CD14-positive monocyte (primary cell): ENCODE measurements around the gene MXI1. TPM values are rescaled to one million over a fixed set of nuclear protein-coding genes. Genes with fewer than 3 reads are reported as not detected.
A peak's percentile ranks its signal among the peaks of the same experiment; 100 is the strongest.

Source experiments
- DNase-seq, 3 donors: peaks; one replicate each; pipeline ENCODE4 v3.0.0-alpha.2; 2011 to 2022
- H2AFZ ChIP-seq: 2 replicates; pipeline ENCODE4 v1.6.0; 2012; ENCODE audit warnings: mild to moderate bottlenecking, low read depth, low read length, inconsistent platforms; ENCODE audit not compliant: insufficient read depth, poor library complexity, severe bottlenecking
- H3K27ac ChIP-seq, 2 donors: 1 replicate in 1 of 2; 2 replicates in 1 of 2; pipeline ENCODE4 v1.5.1; 2012 to 2013; ENCODE audit warnings: low read length in 2 of 2, control low read depth in 1 of 2, inconsistent platforms in 1 of 2, low read depth in 1 of 2, mild to moderate bottlenecking in 1 of 2
- H3K27me3 ChIP-seq, 2 donors: one replicate each; pipeline versions ENCODE4 v1.6.0 to v1.6.1; 2011 to 2013; ENCODE audit warnings: low read length in 2 of 2; ENCODE audit not compliant: control insufficient read depth in 2 of 2, insufficient read depth in 2 of 2
- H3K36me3 ChIP-seq, 2 donors: replicated peaks in 1 of 2; 1 replicate in 1 of 2; 2 replicates in 1 of 2; pipeline versions ENCODE4 v1.5.1 to v1.6.1; 2012 to 2013; ENCODE audit warnings: low read length in 2 of 2, control low read depth in 1 of 2, inconsistent platforms in 1 of 2, mild to moderate bottlenecking in 1 of 2; ENCODE audit not compliant: insufficient read depth in 2 of 2, control insufficient read depth in 1 of 2
- H3K4me1 ChIP-seq, 2 donors: 1 replicate in 1 of 2; 2 replicates in 1 of 2; pipeline versions ENCODE4 v1.5.1 to v1.6.1; 2012 to 2013; ENCODE audit warnings: low read length in 2 of 2, control low read depth in 1 of 2, inconsistent platforms in 1 of 2, mild to moderate bottlenecking in 1 of 2, moderate library complexity in 1 of 2; ENCODE audit not compliant: insufficient read depth in 2 of 2, control insufficient read depth in 1 of 2
- H3K4me2 ChIP-seq: replicated peaks from 2 replicates; pipeline ENCODE3; 2012; ENCODE audit warnings: low read length, moderate library complexity, mild to moderate bottlenecking; ENCODE audit not compliant: poor library complexity, severe bottlenecking; ENCODE audit errors: extremely low read depth
- H3K4me3 ChIP-seq, 3 experiments: fragments of 200-600 bp in 1 of 3; sonication (generic) in 1 of 3; replicated peaks in 1 of 3; 1 replicate in 2 of 3; 2 replicates in 1 of 3; pipeline ENCODE4 v1.5.1; 2011 to 2013; ENCODE audit warnings: low read length in 3 of 3, mild to moderate bottlenecking in 3 of 3, control low read depth in 2 of 3, low read depth in 2 of 3, inconsistent platforms in 1 of 3, moderate library complexity in 1 of 3
- H3K79me2 ChIP-seq: 2 replicates; pipeline ENCODE4 v1.6.0; 2012; ENCODE audit warnings: mild to moderate bottlenecking, control low read depth, inconsistent platforms, low read length, moderate library complexity; ENCODE audit not compliant: insufficient read depth
- H3K9ac ChIP-seq: 2 replicates; pipeline ENCODE4 v1.6.0; 2017; ENCODE audit warnings: low read length, mild to moderate bottlenecking; ENCODE audit not compliant: insufficient read depth, poor library complexity, severe bottlenecking
- H3K9me3 ChIP-seq, 2 donors: replicated peaks in 1 of 2; 1 replicate in 1 of 2; 2 replicates in 1 of 2; pipeline versions ENCODE4 v1.5.1 to v1.6.1; 2012 to 2013; ENCODE audit warnings: low read length in 2 of 2, control low read depth in 1 of 2; ENCODE audit not compliant: control insufficient read depth in 1 of 2, insufficient read depth in 1 of 2
- H4K20me1 ChIP-seq: 2 replicates; pipeline ENCODE4 v1.6.0; 2012; ENCODE audit warnings: mild to moderate bottlenecking, low read length, control low read depth, moderate library complexity; ENCODE audit not compliant: insufficient read depth
- H3K27ac Mint-ChIP-seq, 7 donors: one replicate each; pipeline ENCODE4 v1.8.0; 2020; ENCODE audit warnings: mild to moderate bottlenecking in 7 of 7, mixed read lengths in 7 of 7, moderate library complexity in 6 of 7, inconsistent platforms in 2 of 7
- H3K27me3 Mint-ChIP-seq, 3 donors: one replicate each; pipeline ENCODE4 v1.8.0; 2021 to 2022; ENCODE audit warnings: low read depth in 3 of 3, mild to moderate bottlenecking in 3 of 3, mixed read lengths in 3 of 3, moderate library complexity in 3 of 3, inconsistent platforms in 1 of 3
- H3K36me3 Mint-ChIP-seq, 2 donors: one replicate each; pipeline ENCODE4 v1.8.0; 2020; ENCODE audit warnings: mixed read lengths in 2 of 2, inconsistent platforms in 1 of 2, mild to moderate bottlenecking in 1 of 2
- H3K4me1 Mint-ChIP-seq: one replicate; pipeline ENCODE4 v1.8.0; 2020; ENCODE audit warnings: mild to moderate bottlenecking, mixed read lengths
- H3K4me3 Mint-ChIP-seq, 2 donors: one replicate each; pipeline ENCODE4 v1.8.0; 2020; ENCODE audit warnings: mild to moderate bottlenecking in 2 of 2, mixed read lengths in 2 of 2, moderate library complexity in 1 of 2
- H3K9me3 Mint-ChIP-seq, 7 donors: one replicate each; pipeline ENCODE4 v1.8.0; 2020 to 2022; ENCODE audit warnings: mixed read lengths in 7 of 7, mild to moderate bottlenecking in 6 of 7, moderate library complexity in 6 of 7, inconsistent platforms in 2 of 7
- WGBS: methylation state at CpG from one replicate; pipeline ENCODE4 v1.1.5; 2013; ENCODE audit warnings: missing lambda C conversion rate; ENCODE audit not compliant: insufficient coverage; 5-methylcytosine and 5-hydroxymethylcytosine counted together
- intact Hi-C, 2 donors: fragments of 100-400 bp; cut with micrococcal nuclease; formaldehyde crosslinking; loops; one replicate each; pipeline versions ENCODE4 v1.15.0 to v1.15.1; 2023
- polyA plus RNA-seq, 3 donors: library from polyadenylated mRNA; depleted of rRNA in 1 of 3; unstranded in 2 of 3; stranded (reverse) in 1 of 3; fragments of 300-500 nt in 2 of 3; fragments of >200 nt in 1 of 3; fragmentation: Illumina TruSeq in 2 of 3; gene quantifications; 1 replicate in 2 of 3; 2 replicates in 1 of 3; pipeline ENCODE4 v1.2.3, GENCODE V29; 2012 to 2021
- TF ChIP-seq, protein P1 (sequence below): fragments of 200-600 bp; IDR thresholded peaks from one replicate; pipeline ENCODE4 v1.8.0; 2022; ENCODE audit warnings: antibody characterized with exemption, mild to moderate bottlenecking

MXI1 gene
- polyA plus RNA-seq, 3 donors, result 13.1 to 25.7 (median 21.6) TPM

DNA sequence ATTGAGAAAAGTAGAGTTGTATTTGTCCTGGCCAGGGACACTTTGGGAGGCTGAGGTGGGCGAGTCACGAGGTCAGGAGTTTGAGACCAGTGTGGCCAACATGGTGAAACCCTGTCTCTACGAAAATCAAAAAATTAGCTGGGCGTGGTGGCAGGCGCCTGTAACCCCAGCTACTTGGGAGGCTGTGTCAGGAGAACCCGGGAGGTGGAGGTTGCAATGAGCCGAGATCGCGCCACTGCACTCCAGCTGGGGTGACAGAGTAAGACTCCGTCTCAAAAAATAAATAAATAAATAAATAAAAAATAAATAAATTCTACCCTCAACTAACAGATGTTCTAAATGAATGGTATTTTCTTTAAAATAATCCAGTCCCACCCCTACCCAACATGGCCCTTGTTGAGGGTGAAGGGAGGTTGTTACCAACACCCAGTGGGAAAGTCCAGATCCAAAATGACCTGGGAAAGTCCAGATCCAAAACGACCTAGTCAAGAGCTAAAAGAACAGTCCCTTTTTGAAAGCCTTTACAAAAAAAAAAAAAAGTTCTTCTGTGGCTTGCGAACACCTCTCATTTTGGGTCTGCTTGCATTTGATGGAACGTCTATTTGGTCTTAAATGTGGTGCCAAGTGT is 16.0 kb downstream of the MXI1 start:
- Histone ChIP-seq H3K4me1 (peaks cover 39 to 44% of the 10 kb centered on the region in 2 donors), H3K4me2 (no peak overlapping the region), H3K36me3 (peaks cover 3 to 5% of the 10 kb centered on the region in 2 donors), H2AFZ (no peak overlapping the region), H3K4me3 (no peak overlapping the region), H4K20me1 (peaks cover 13% of the 10 kb centered on the region), H3K27ac (no peak overlapping the region), H3K79me2 (peaks cover 46% of the 10 kb centered on the region), H3K9ac (no peak overlapping the region), H3K27me3 (no peaks in the 10 kb centered on the region), H3K9me3 (no peaks in the 10 kb centered on the region)
- intact Hi-C loops, result no loop called here
- DNase-seq, result peak in 1 of 3 donors; percentile 24
- WGBS, result 93% methylated on average over 5 of the region's 13 CpGs
- H3K4me3 Mint-ChIP-seq, result no peak overlapping the region
- H3K27me3 Mint-ChIP-seq, result peaks cover 0 to 3% (median 0%) of the 10 kb centered on the region in 3 donors
- H3K9me3 Mint-ChIP-seq, result no peaks in the 10 kb centered on the region
- peaks cover 9 to 18% of the 10 kb centered on the region in 2 donors for H3K36me3 Mint-ChIP-seq
- peak overlapping the region in 1 of 7 donors; percentile 91 for H3K27ac Mint-ChIP-seq
- peaks cover 63% of the 10 kb centered on the region for H3K4me1 Mint-ChIP-seq
- TF ChIP-seq, protein P1, sequence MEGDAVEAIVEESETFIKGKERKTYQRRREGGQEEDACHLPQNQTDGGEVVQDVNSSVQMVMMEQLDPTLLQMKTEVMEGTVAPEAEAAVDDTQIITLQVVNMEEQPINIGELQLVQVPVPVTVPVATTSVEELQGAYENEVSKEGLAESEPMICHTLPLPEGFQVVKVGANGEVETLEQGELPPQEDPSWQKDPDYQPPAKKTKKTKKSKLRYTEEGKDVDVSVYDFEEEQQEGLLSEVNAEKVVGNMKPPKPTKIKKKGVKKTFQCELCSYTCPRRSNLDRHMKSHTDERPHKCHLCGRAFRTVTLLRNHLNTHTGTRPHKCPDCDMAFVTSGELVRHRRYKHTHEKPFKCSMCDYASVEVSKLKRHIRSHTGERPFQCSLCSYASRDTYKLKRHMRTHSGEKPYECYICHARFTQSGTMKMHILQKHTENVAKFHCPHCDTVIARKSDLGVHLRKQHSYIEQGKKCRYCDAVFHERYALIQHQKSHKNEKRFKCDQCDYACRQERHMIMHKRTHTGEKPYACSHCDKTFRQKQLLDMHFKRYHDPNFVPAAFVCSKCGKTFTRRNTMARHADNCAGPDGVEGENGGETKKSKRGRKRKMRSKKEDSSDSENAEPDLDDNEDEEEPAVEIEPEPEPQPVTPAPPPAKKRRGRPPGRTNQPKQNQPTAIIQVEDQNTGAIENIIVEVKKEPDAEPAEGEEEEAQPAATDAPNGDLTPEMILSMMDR, result no peak

- H3K79me2 ChIP-seq, result peaks cover 35% of the 10 kb centered on the region
- TF ChIP-seq, protein P1, result no peak
- peaks cover 17 to 18% of the 10 kb centered on the region in 2 donors for H3K36me3 ChIP-seq
- H3K9me3 ChIP-seq, result no peaks in the 10 kb centered on the region
- H3K27ac ChIP-seq, result peak overlapping the region in 1 of 2 donors; percentile 22
- H3K4me3 ChIP-seq, result peak overlapping the region in 1 of 3 experiments; percentile 94
- H3K9ac ChIP-seq, result no peak overlapping the region
- H3K27me3 Mint-ChIP-seq, result peaks cover 0 to 3% (median 0%) of the 10 kb centered on the region in 3 donors
- H3K27me3 ChIP-seq, result no peaks in the 10 kb centered on the region
- H3K9me3 Mint-ChIP-seq, result peaks cover 0 to 2% (median 0%) of the 10 kb centered on the region in 7 donors
- WGBS, result 43% methylated on average over 2 of the region's 9 CpGs
- peak overlapping the region; percentile 94 for H3K4me2 ChIP-seq
- H3K27ac Mint-ChIP-seq, result peak overlapping the region in 4 of 7 donors; percentile 22 to 83 (median 72)
- intact Hi-C loops, result loop anchor here (2.0 to 5.0 kb wide), 3 partner anchors 14 to 57 kb away; no protein-coding TSS in a partner anchor
- peak overlapping the region; percentile 65 for H2AFZ ChIP-seq
- DNase-seq, result no peak
- peaks cover 15% of the 10 kb centered on the region for H4K20me1 ChIP-seq
- peaks cover 34 to 35% of the 10 kb centered on the region in 2 donors for H3K4me1 ChIP-seq
- no peak overlapping the region for H3K4me3 Mint-ChIP-seq
- peaks cover 18 to 25% of the 10 kb centered on the region in 2 donors for H3K36me3 Mint-ChIP-seq
- peaks cover 50% of the 10 kb centered on the region for H3K4me1 Mint-ChIP-seq
Observed at GRCh38 chr10:110224992-110225391, 17.6 kb downstream of the MXI1 start.
